Suprapubic skin (tissue), 4 donors: ENCODE results near the gene PLEKHO2.

Source experiments
- CTCF ChIP-seq, 2 donors: fragments of 200-600 bp in 1 of 2; fragments of 450-650 bp in 1 of 2; sonication (generic) in 1 of 2; IDR thresholded peaks; one replicate each; pipeline ENCODE4 v1.5.1; 2016 to 2019; ENCODE audit warnings: antibody characterized with exemption in 2 of 2, mild to moderate bottlenecking in 1 of 2, moderate library complexity in 1 of 2
- POLR2A ChIP-seq, 2 donors: fragments of 450-650 bp; IDR thresholded peaks; one replicate each; pipeline ENCODE4 v1.6.1; 2017; ENCODE audit warnings: antibody characterized with exemption in 2 of 2, mild to moderate bottlenecking in 2 of 2, moderate library complexity in 2 of 2
- POLR2AphosphoS5 ChIP-seq, 3 donors: sonication (generic); formaldehyde crosslinking; IDR thresholded peaks; one replicate each; pipeline ENCODE4 v1.6.1; 2017; ENCODE audit warnings: antibody characterized with exemption in 3 of 3

- TF ChIP-seq POLR2A (IDR thresholded peaks at IDR 0.05) (no peak), POLR2AphosphoS5 (IDR thresholded peaks at IDR 0.05) (no peak), CTCF (IDR thresholded peaks at IDR 0.05) (no peak)
Measured at GRCh38 chr15:64904189-64904588, 62.5 kb downstream of the PLEKHO2 start.
